Erythroblast (primary cell): Measurements from ENCODE around the gene ERCC1.

Experiments used
- GATA1 ChIP-seq: IDR thresholded peaks from 2 replicates; pipeline ENCODE4 v1.6.1; 2011; ENCODE audit warnings: low read depth, mild to moderate bottlenecking, control low read depth, low read length, moderate library complexity
- POLR2A ChIP-seq: IDR thresholded peaks from 2 replicates; pipeline ENCODE4 v1.6.1; 2011; ENCODE audit warnings: mild to moderate bottlenecking, low read length

DNA sequence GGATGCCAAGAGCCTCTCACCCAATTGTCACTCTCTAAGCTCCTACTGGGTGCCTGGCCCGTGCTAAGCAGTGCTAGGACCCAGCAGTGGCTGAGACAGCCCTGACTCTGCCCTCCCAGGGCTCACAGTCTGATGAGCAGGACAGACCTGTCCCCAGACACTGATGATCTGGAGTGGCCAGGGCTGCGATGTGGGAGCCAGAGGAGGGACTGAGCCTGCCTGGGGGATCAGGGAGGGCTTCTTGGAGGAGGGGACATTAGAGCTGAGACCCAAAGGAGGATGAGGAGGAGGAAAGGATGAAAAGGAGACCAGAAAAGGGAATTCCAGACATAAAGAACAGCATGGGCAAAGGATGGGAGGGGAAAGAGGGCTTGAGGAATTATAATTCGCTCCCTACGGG, 6.6 kb downstream of the ERCC1 start:
- TF ChIP-seq POLR2A (no peak), GATA1 (no peak)
